Measurements from ENCODE around the gene SNAI1.
"Not testable (repeated sequence)": the region's sequence is repeated elsewhere in the genome, so short reads cannot be mapped to it uniquely, and the experiment has no call there.

Gene SNAI1

GRCh38 chr20:49964964-49965780 lies 17.6 kb upstream of the SNAI1 start:
- DNase-seq = no peak

- DNase-seq = no peak
Observed at GRCh38 chr20:49965781-49966305, 16.9 kb upstream of the SNAI1 start.

- no peak for DNase-seq
Observed at GRCh38 chr20:49966861-49967260, 15.9 kb upstream of the SNAI1 start.

GRCh38 chr20:49969234-49969633 lies 13.5 kb upstream of the SNAI1 start:
- DNase-seq = no peak

- DNase-seq = no peak
Observed at GRCh38 chr20:49969946-49970345, 12.8 kb upstream of the SNAI1 start.

GRCh38 chr20:49970498-49970897 lies 12.3 kb upstream of the SNAI1 start:
- DNase-seq = no peak

GRCh38 chr20:49973981-49974380 lies 8.8 kb upstream of the SNAI1 start:
- DNase-seq = no peak

GRCh38 chr20:49976542-49976941 lies 6.2 kb upstream of the SNAI1 start:
- no peak for DNase-seq

- not testable (repeated sequence) for DNase-seq
Observed at GRCh38 chr20:49977740-49978139, 5.0 kb upstream of the SNAI1 start.

- no peak for DNase-seq
Observed at GRCh38 chr20:49978685-49979029, 4.1 kb upstream of the SNAI1 start.

GRCh38 chr20:49979030-49979832 lies 3.5 kb upstream of the SNAI1 start:
- DNase-seq = peak; percentile 39

- DNase-seq = no peak
Observed at GRCh38 chr20:49980140-49981008, 2.4 kb upstream of the SNAI1 start.

- no peak for DNase-seq
Observed at GRCh38 chr20:49981218-49982071, 1.3 kb upstream of the SNAI1 start.

- no peak for DNase-seq
Observed at GRCh38 chr20:49982072-49982345, 771 bp upstream of the SNAI1 start.

- no peak for DNase-seq
Observed at GRCh38 chr20:49983123-49983847, 505 bp downstream of the SNAI1 start.

GRCh38 chr20:49983848-49984408 lies 1.1 kb downstream of the SNAI1 start:
- no peak for DNase-seq

- DNase-seq = no peak
Observed at GRCh38 chr20:49984426-49985153, 1.8 kb downstream of the SNAI1 start.

- DNase-seq = no peak
Observed at GRCh38 chr20:49985157-49985556, 2.4 kb downstream of the SNAI1 start.

GRCh38 chr20:49985617-49986016 lies 2.8 kb downstream of the SNAI1 start:
- DNase-seq = no peak

- DNase-seq = no peak
Observed at GRCh38 chr20:49986049-49986448, 3.3 kb downstream of the SNAI1 start.

Data from fibroblast of skin of right quadriceps (primary cell).